HCT116 (cell line): ENCODE results near the gene RCL1. TPM values are rescaled to one million over a fixed set of nuclear protein-coding genes. Genes with fewer than 3 reads are reported as not detected.

Source experiments
- ATAC-seq: fragments of 200-7000 bp; cut with Tn5 transposase; 2 replicates; pipeline ENCODE4 v1.9.1; 2020; ENCODE audit warnings: mild to moderate bottlenecking, moderate library complexity
- BruUV-seq: library from RNA; stranded (reverse); fragments of 400-500 nt; replicated peaks from 2 replicates; lab custom pipeline; 2021; lab: Mats Ljungman, UMichigan
- CTCF ChIA-PET: fragments of 300-600 bp; sonication (Branson Sonifier 250); formaldehyde crosslinking; loops from one replicate; lab custom pipeline; 2021; ENCODE audit warnings: antibody characterized with exemption; lab: Charles Lee
- POLR2A ChIA-PET: fragments of 300-600, 350-600 bp; sonication (Branson Sonifier 250); formaldehyde crosslinking; loops from one replicate; lab custom pipeline; 2021; ENCODE audit warnings: antibody characterized with exemption; lab: Charles Lee
- RAD21 ChIA-PET, 2 experiments: fragments of 300-600 bp; sonication (Branson Sonifier 250); formaldehyde crosslinking; loops; one replicate each; lab custom pipeline; 2023; ENCODE audit warnings: low total read pairs in 2 of 2; ENCODE audit not compliant: uncharacterized antibody in 2 of 2, unreplicated experiment in 2 of 2, low non-redundant PET in 1 of 2; lab: Charles Lee
- DNase-seq: peaks from one replicate; pipeline ENCODE4 v3.0.0-alpha.2; 2010; ENCODE audit warnings: low read depth, low spot score
- H2AFZ ChIP-seq: fragments of 200-600 bp; shearing (Covaris generic), sonication (generic); 2 replicates; pipeline ENCODE4 v1.6.1; 2017; ENCODE audit warnings: low read depth, mixed run types, mixed read lengths, antibody characterized with exemption, low read length; ENCODE audit not compliant: poor library complexity, severe bottlenecking
- H3K27ac ChIP-seq: 2 replicates; pipeline ENCODE4 v1.5.1; 2012; ENCODE audit warnings: low read depth, low read length
- H3K27me3 ChIP-seq: fragments of 200-600 bp; sonication (generic); 2 replicates; pipeline ENCODE4 v1.6.1; 2016; ENCODE audit warnings: mixed run types, low read length, mixed read lengths; ENCODE audit not compliant: insufficient read depth
- H3K36me3 ChIP-seq, 2 experiments: fragments of 200-500 bp in 1 of 2; fragments of 200-600 bp in 1 of 2; sonication (Bioruptor generic) in 1 of 2; sonication (generic) in 1 of 2; 2 replicates each; pipeline versions ENCODE4 v1.5.1 to v1.6.1; 2014 to 2016; ENCODE audit warnings: low read length in 2 of 2, inconsistent platforms in 1 of 2, mixed read lengths in 1 of 2, mixed run types in 1 of 2; ENCODE audit not compliant: insufficient read depth in 2 of 2, control insufficient read depth in 1 of 2
- H3K4me1 ChIP-seq, 2 experiments: fragments of 200-600 bp in 1 of 2; sonication (generic) in 1 of 2; 2 replicates each; pipeline versions ENCODE4 v1.5.1 to v1.6.1; 2012 to 2017; ENCODE audit warnings: low read length in 2 of 2, inconsistent platforms in 1 of 2, mild to moderate bottlenecking in 1 of 2, mixed read lengths in 1 of 2, mixed run types in 1 of 2, moderate library complexity in 1 of 2; ENCODE audit not compliant: insufficient read depth in 2 of 2, control insufficient read depth in 1 of 2
- H3K4me2 ChIP-seq: fragments of 200-600 bp; sonication (generic); 2 replicates; pipeline ENCODE4 v1.6.1; 2017; ENCODE audit warnings: mixed run types, low read length, mixed read lengths
- H3K4me3 ChIP-seq, 2 experiments: fragments of 200-600 bp in 1 of 2; sonication (generic) in 1 of 2; replicated peaks in 1 of 2; 2 replicates each; pipeline ENCODE4 v1.5.1; 2011 to 2016; ENCODE audit warnings: low read length in 2 of 2, control low read depth in 1 of 2, low read depth in 1 of 2, mild to moderate bottlenecking in 1 of 2, mixed read lengths in 1 of 2, mixed run types in 1 of 2
- H3K79me2 ChIP-seq: fragments of 200-600 bp; sonication (generic); 2 replicates; pipeline ENCODE4 v1.6.1; 2017; ENCODE audit warnings: mild to moderate bottlenecking, mixed run types, low read length, moderate library complexity, mixed read lengths; ENCODE audit not compliant: insufficient read depth
- H3K9ac ChIP-seq: fragments of 200-600 bp; sonication (generic); 2 replicates; pipeline ENCODE4 v1.6.1; 2016; ENCODE audit warnings: low read length, mixed read lengths
- H3K9me2 ChIP-seq: fragments of 200-600 bp; sonication (generic), shearing (Covaris generic); 2 replicates; pipeline ENCODE4 v1.6.1; 2017; ENCODE audit warnings: mixed run types, mild to moderate bottlenecking, moderate library complexity; ENCODE audit not compliant: insufficient read depth
- H3K9me3 ChIP-seq, 2 experiments: fragments of 200-500 bp in 1 of 2; fragments of 200-600 bp in 1 of 2; sonication (Bioruptor generic) in 1 of 2; sonication (generic) in 1 of 2; 2 replicates each; pipeline ENCODE4 v1.6.1; 2014 to 2017; ENCODE audit warnings: low read length in 2 of 2, mixed read lengths in 2 of 2, inconsistent platforms in 1 of 2, low read depth in 1 of 2, mild to moderate bottlenecking in 1 of 2, mixed run types in 1 of 2, moderate library complexity in 1 of 2; ENCODE audit not compliant: control insufficient read depth in 1 of 2, insufficient read depth in 1 of 2
- H4K20me1 ChIP-seq: fragments of 200-600 bp; sonication (generic), shearing (Covaris generic); 2 replicates; pipeline ENCODE4 v1.6.1; 2017; ENCODE audit warnings: mixed run types, mild to moderate bottlenecking, moderate library complexity; ENCODE audit not compliant: insufficient read depth
- ELF1 ChIP-seq: IDR thresholded peaks from 2 replicates; pipeline ENCODE4 v1.6.1; 2012; ENCODE audit warnings: low read depth, borderline replicate concordance
- EZH2phosphoT487 ChIP-seq: fragments of 200-600 bp; IDR thresholded peaks from 2 replicates; pipeline ENCODE4 v1.6.1; 2018; ENCODE audit warnings: antibody characterized with exemption, borderline replicate concordance
- SP1 ChIP-seq: IDR thresholded peaks from 2 replicates; pipeline ENCODE4 v1.6.1; 2012; ENCODE audit warnings: low read depth
- SRF ChIP-seq: IDR thresholded peaks from 2 replicates; pipeline ENCODE4 v1.6.1; 2012; ENCODE audit warnings: low read depth
- YY1 ChIP-seq: IDR thresholded peaks from 2 replicates; pipeline ENCODE4 v1.6.1; 2011; ENCODE audit warnings: low read length, low read depth, moderate library complexity, mild to moderate bottlenecking; ENCODE audit not compliant: insufficient replicate concordance; ENCODE audit errors: extremely low read depth
- ZFX ChIP-seq: fragments of 450-650 bp; IDR thresholded peaks from 2 replicates; pipeline ENCODE4 v1.6.1; 2017
- intact Hi-C: fragments of 100-400 bp; cut with micrococcal nuclease; formaldehyde crosslinking; loops from 2 replicates; pipeline ENCODE4 v1.10.0; 2022
- total RNA-seq: library from RNA; stranded (reverse); gene quantifications from one replicate; pipeline ENCODE4 v1.2.1, GENCODE V29; 2021; ENCODE audit not compliant: unreplicated experiment
- TF ChIP-seq, protein P1 (sequence below): IDR thresholded peaks from 2 replicates; pipeline ENCODE4 v1.6.1; 2012; ENCODE audit warnings: low read depth
- TF ChIP-seq, protein P2 (sequence below): IDR thresholded peaks from 2 replicates; pipeline ENCODE4 v1.6.1; 2012

RCL1 gene
- total RNA-seq, 1 experiment from 2014 or later: 29.9 TPM

DNA sequence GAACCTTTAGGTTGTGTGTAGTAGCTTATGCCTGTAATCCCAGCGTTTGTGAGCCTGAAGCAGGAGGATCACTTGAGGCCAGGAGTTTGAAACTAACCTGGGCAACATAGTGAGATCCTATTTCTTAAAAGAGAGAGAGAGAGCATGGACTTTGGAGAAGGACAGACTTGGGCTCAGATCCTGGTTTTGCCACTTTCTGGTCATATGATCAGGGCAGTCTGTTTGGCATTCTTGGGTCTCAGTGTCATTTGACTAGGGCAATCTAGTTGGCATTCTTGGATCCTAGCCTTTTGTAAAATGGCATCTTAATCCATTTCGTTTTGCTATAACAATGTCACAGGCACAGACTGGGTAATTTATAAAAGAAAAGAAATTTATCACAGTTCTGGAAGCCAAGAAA lies 28.4 kb downstream of the RCL1 start (continued):
- TF ChIP-seq, protein P1, sequence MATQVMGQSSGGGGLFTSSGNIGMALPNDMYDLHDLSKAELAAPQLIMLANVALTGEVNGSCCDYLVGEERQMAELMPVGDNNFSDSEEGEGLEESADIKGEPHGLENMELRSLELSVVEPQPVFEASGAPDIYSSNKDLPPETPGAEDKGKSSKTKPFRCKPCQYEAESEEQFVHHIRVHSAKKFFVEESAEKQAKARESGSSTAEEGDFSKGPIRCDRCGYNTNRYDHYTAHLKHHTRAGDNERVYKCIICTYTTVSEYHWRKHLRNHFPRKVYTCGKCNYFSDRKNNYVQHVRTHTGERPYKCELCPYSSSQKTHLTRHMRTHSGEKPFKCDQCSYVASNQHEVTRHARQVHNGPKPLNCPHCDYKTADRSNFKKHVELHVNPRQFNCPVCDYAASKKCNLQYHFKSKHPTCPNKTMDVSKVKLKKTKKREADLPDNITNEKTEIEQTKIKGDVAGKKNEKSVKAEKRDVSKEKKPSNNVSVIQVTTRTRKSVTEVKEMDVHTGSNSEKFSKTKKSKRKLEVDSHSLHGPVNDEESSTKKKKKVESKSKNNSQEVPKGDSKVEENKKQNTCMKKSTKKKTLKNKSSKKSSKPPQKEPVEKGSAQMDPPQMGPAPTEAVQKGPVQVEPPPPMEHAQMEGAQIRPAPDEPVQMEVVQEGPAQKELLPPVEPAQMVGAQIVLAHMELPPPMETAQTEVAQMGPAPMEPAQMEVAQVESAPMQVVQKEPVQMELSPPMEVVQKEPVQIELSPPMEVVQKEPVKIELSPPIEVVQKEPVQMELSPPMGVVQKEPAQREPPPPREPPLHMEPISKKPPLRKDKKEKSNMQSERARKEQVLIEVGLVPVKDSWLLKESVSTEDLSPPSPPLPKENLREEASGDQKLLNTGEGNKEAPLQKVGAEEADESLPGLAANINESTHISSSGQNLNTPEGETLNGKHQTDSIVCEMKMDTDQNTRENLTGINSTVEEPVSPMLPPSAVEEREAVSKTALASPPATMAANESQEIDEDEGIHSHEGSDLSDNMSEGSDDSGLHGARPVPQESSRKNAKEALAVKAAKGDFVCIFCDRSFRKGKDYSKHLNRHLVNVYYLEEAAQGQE: no peak

DNA sequence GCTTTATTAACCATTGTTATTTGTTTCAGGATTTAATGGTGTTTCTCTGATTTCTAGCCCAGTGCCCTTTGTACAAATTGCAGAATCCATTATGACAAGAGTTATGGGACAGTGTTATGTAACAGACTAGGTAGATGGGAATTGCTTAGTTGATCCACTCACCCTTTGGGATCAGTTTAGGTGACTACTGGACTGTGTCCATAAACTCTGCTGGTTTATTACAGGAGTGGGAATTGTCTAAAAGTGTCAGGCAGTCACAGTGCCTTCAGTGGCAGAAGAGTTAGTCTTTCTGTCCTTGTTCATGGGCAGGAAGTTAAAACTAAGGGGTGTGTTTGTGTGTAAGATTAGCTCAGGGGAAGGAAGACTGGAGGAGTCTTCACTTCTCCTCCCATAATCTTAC lies 29.3 kb downstream of the RCL1 start:
- BruUV-seq: no TSS peak
- TF ChIP-seq ELF1: no peak
- TF ChIP-seq YY1: no peak
- no peak for TF ChIP-seq SRF
- no peak for TF ChIP-seq SP1
- TF ChIP-seq, protein P2, sequence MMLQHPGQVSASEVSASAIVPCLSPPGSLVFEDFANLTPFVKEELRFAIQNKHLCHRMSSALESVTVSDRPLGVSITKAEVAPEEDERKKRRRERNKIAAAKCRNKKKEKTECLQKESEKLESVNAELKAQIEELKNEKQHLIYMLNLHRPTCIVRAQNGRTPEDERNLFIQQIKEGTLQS: no peak
- no peak for TF ChIP-seq EZH2phosphoT487
- TF ChIP-seq ZFX: no peak
- RAD21 ChIA-PET: no interaction called here
- no peaks in the 10 kb centered on the region for H3K27me3 ChIP-seq
- no peaks in the 10 kb centered on the region for H3K36me3 ChIP-seq
- H3K27ac ChIP-seq: no peak overlapping the region
- no peaks in the 10 kb centered on the region for H3K9me3 ChIP-seq
- H4K20me1 ChIP-seq: peaks cover 23% of the 10 kb centered on the region; the same call in 1 of the 2 replicates
- H3K9ac ChIP-seq: no peak overlapping the region
- H3K9me2 ChIP-seq: no peaks in the 10 kb centered on the region
- POLR2A ChIA-PET: no interaction called here
- DNase-seq: no peak
- peaks cover 0 to 2% of the 10 kb centered on the region in 2 experiments; a peak in 2 of 4 replicates for H3K4me1 ChIP-seq
- no peak overlapping the region for H2AFZ ChIP-seq
- CTCF ChIA-PET: no interaction called here
- ATAC-seq: no peak
- H3K4me2 ChIP-seq: no peak overlapping the region
- intact Hi-C loops: no loop called here
- H3K79me2 ChIP-seq: peaks cover 95% of the 10 kb centered on the region
- no peak overlapping the region for H3K4me3 ChIP-seq
